Activated naive CD8-positive, alpha-beta T cell treated with anti-CD3 and anti-CD28 coated beads, Interleukin-2, amount 50 U/mL, for 16 hours (primary cell): ENCODE results near the gene HOXD4.

Experiments
- DNase-seq: peaks from one replicate; pipeline ENCODE4 v3.0.0-alpha.2; 2020; ENCODE audit warnings: low read depth, low spot score

Gene HOXD4

GRCh38 chr2:176156807-176157498 lies 5.6 kb downstream of the HOXD4 start, which contains the start of gene HOXD3:
Gene HOXD3, plus strand, starts transcription at chr2:176157307. Its CDS starts 11,808 bp downstream, at chr2:176169115.
- DNase-seq: no peak

- no peak for DNase-seq
These were observed 6.3 kb downstream of the HOXD4 start for GRCh38 chr2:176157499-176158185.

- no peak for DNase-seq
These were observed 6.8 kb downstream of the HOXD4 start for GRCh38 chr2:176158186-176158591.

- no peak for DNase-seq
These were observed 7.7 kb downstream of the HOXD4 start for GRCh38 chr2:176158855-176159662.

GRCh38 chr2:176159663-176160250 lies 8.4 kb downstream of the HOXD4 start:
- no peak for DNase-seq

- DNase-seq: no peak
These were observed 9.1 kb downstream of the HOXD4 start for GRCh38 chr2:176160251-176160985.

- DNase-seq: no peak
These were observed 9.9 kb downstream of the HOXD4 start for GRCh38 chr2:176160986-176161824.

GRCh38 chr2:176161825-176162626 lies 10.7 kb downstream of the HOXD4 start:
- DNase-seq: no peak

GRCh38 chr2:176162911-176163671 lies 11.7 kb downstream of the HOXD4 start:
- no peak for DNase-seq

GRCh38 chr2:176163672-176164056 lies 12.3 kb downstream of the HOXD4 start:
- DNase-seq: no peak

- DNase-seq: no peak
These were observed 12.9 kb downstream of the HOXD4 start for GRCh38 chr2:176164201-176164600.

- no peak for DNase-seq
These were observed 13.4 kb downstream of the HOXD4 start for GRCh38 chr2:176164611-176165369.

- DNase-seq: no peak
These were observed 14.2 kb downstream of the HOXD4 start for GRCh38 chr2:176165370-176166050.

- no peak for DNase-seq
These were observed 14.9 kb downstream of the HOXD4 start for GRCh38 chr2:176166272-176166671.

- DNase-seq: no peak
These were observed 16.0 kb downstream of the HOXD4 start for GRCh38 chr2:176167398-176167797.

- DNase-seq: no peak
These were observed 17.8 kb downstream of the HOXD4 start for GRCh38 chr2:176169181-176169580.

- DNase-seq: no peak
These were observed 18.4 kb downstream of the HOXD4 start for GRCh38 chr2:176169711-176170110.
